ENCODE data around the gene UQCRQ.

DNA sequence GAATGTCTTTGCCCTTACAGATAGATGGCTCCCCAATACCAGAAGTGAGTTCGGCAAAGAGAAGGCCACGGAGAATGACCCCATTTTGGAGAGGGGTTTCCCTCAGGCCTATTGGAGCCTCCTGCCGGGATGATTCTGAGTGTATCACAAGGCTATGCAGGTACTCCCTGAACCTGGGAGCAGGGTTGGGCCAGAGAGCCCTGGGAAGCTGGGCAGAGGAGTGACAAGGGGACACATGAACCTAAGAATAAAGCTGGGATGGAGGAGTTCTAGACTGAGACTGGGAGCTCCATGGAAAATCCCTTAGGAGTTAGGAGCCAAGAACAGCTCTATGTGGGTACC, 7.5 kb downstream of the UQCRQ start:
- TF ChIP-seq, protein P1, sequence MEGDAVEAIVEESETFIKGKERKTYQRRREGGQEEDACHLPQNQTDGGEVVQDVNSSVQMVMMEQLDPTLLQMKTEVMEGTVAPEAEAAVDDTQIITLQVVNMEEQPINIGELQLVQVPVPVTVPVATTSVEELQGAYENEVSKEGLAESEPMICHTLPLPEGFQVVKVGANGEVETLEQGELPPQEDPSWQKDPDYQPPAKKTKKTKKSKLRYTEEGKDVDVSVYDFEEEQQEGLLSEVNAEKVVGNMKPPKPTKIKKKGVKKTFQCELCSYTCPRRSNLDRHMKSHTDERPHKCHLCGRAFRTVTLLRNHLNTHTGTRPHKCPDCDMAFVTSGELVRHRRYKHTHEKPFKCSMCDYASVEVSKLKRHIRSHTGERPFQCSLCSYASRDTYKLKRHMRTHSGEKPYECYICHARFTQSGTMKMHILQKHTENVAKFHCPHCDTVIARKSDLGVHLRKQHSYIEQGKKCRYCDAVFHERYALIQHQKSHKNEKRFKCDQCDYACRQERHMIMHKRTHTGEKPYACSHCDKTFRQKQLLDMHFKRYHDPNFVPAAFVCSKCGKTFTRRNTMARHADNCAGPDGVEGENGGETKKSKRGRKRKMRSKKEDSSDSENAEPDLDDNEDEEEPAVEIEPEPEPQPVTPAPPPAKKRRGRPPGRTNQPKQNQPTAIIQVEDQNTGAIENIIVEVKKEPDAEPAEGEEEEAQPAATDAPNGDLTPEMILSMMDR (IDR thresholded peaks at IDR 0.05 in 4 of 5, conservative IDR thresholded peaks at IDR 0.05 in 1 of 5) = no peak
- no peak for TF ChIP-seq POLR2A (IDR thresholded peaks at IDR 0.05)
